Keratinocyte (primary cell): ENCODE data around the gene DRAP1. TPM values are rescaled to one million over a fixed set of nuclear protein-coding genes. Genes with fewer than 3 reads are reported as not detected.
A peak's percentile ranks its signal among the peaks of the same experiment; 100 is the strongest.

Experiments used
- DNase-seq: peaks from one replicate; pipeline ENCODE4 v3.0.0-alpha.2; 2011; ENCODE audit warnings: low read depth, missing footprints, low spot score
- FAIRE-seq: peaks from 2 replicates; lab custom pipeline; 2011; peaks lifted over from hg19 to GRCh38; lab: Jason Lieb, UNC
- H2AFZ ChIP-seq: 2 replicates; pipeline ENCODE4 v1.6.0; 2012; ENCODE audit warnings: low read length, control low read depth, inconsistent platforms; ENCODE audit not compliant: control insufficient read depth
- H3K27ac ChIP-seq: 2 replicates; pipeline ENCODE4 v1.5.1; 2011; ENCODE audit warnings: low read length; ENCODE audit not compliant: control insufficient read depth, insufficient read depth
- H3K27me3 ChIP-seq: 3 replicates; pipeline ENCODE4 v1.6.0; 2011; ENCODE audit warnings: low read length; ENCODE audit not compliant: control insufficient read depth, insufficient read depth; ENCODE audit errors: extremely low read depth
- H3K36me3 ChIP-seq, 2 experiments: 2 replicates in 1 of 2; 3 replicates in 1 of 2; pipeline ENCODE4 v1.5.1; 2011; ENCODE audit warnings: low read length in 2 of 2, mild to moderate bottlenecking in 1 of 2; ENCODE audit not compliant: control insufficient read depth in 2 of 2, insufficient read depth in 2 of 2; ENCODE audit errors: extremely low read depth in 1 of 2
- H3K4me1 ChIP-seq: 3 replicates; pipeline ENCODE4 v1.5.1; 2011; ENCODE audit warnings: low read length; ENCODE audit not compliant: control insufficient read depth, insufficient read depth; ENCODE audit errors: extremely low read depth
- H3K4me2 ChIP-seq: 3 replicates; pipeline ENCODE4 v1.6.0; 2011; ENCODE audit warnings: low read depth, low read length; ENCODE audit not compliant: control insufficient read depth, insufficient read depth; ENCODE audit errors: extremely low read depth
- H3K4me3 ChIP-seq, 3 experiments: fragments of 200-600 bp in 1 of 3; sonication (generic) in 1 of 3; 2 replicates in 2 of 3; 3 replicates in 1 of 3; pipeline ENCODE4 v1.5.1; 2011 to 2016; ENCODE audit warnings: low read length in 3 of 3, mild to moderate bottlenecking in 3 of 3, control low read depth in 2 of 3, inconsistent platforms in 1 of 3, low read depth in 1 of 3, mixed read lengths in 1 of 3, mixed run types in 1 of 3, moderate library complexity in 1 of 3; ENCODE audit not compliant: control insufficient read depth in 2 of 3, insufficient read depth in 2 of 3; ENCODE audit errors: extremely low read depth in 1 of 3
- H3K79me2 ChIP-seq: 2 replicates; pipeline ENCODE4 v1.6.0; 2012; ENCODE audit warnings: low read length; ENCODE audit not compliant: control insufficient read depth, insufficient read depth
- H3K9ac ChIP-seq: 3 replicates; pipeline ENCODE4 v1.6.0; 2011; ENCODE audit warnings: low read length; ENCODE audit not compliant: control insufficient read depth, insufficient read depth; ENCODE audit errors: extremely low read depth
- H3K9me1 ChIP-seq: 3 replicates; pipeline ENCODE4 v1.6.0; 2011; ENCODE audit warnings: low read length; ENCODE audit not compliant: control insufficient read depth, insufficient read depth; ENCODE audit errors: extremely low read depth
- H3K9me3 ChIP-seq: 2 replicates; pipeline ENCODE4 v1.5.1; 2012; ENCODE audit warnings: low read depth, low read length; ENCODE audit not compliant: control insufficient read depth
- H4K20me1 ChIP-seq: 3 replicates; pipeline ENCODE4 v1.6.0; 2011; ENCODE audit warnings: low read length; ENCODE audit not compliant: control insufficient read depth, insufficient read depth; ENCODE audit errors: extremely low read depth
- EZH2 ChIP-seq: IDR thresholded peaks from one replicate; pipeline ENCODE4 v1.6.1; 2012; ENCODE audit warnings: inconsistent platforms, mild to moderate bottlenecking, low read length, moderate library complexity
- dilution Hi-C: fragments of 300-500 bp; cut with MboI; formaldehyde crosslinking; loops from one replicate; pipeline ENCODE4 v1.7.0; 2020; ENCODE audit warnings: low sequenced_read_pairs; ENCODE audit not compliant: extremely low pct_ligation_motif_present
- polyA plus RNA-seq, 5 experiments: library from polyadenylated mRNA; depleted of rRNA in 3 of 5; stranded (reverse) in 3 of 5; stranded (forward) in 1 of 5; unstranded in 1 of 5; fragments of >200 nt; gene quantifications; 1 replicate in 1 of 5; 2 replicates in 3 of 5; 3 replicates in 1 of 5; pipeline versions ENCODE4 v1.2.1 to v1.2.3, GENCODE V29; 2011 to 2012; ENCODE audit warnings: missing spikeins in 2 of 5, low read depth in 1 of 5, low replicate concordance in 1 of 5
- TF ChIP-seq, protein P1 (sequence below), 3 experiments: IDR thresholded peaks in 1 of 3; conservative IDR thresholded peaks in 1 of 3; optimal IDR thresholded peaks in 1 of 3; 2 replicates in 2 of 3; 3 replicates in 1 of 3; pipeline versions ENCODE3 to v1.5.1; 2011; ENCODE audit warnings: low read length in 3 of 3, mild to moderate bottlenecking in 3 of 3, moderate library complexity in 2 of 3, control low read depth in 1 of 3, inconsistent platforms in 1 of 3; ENCODE audit not compliant: insufficient read depth in 2 of 3; ENCODE audit errors: extremely low read depth in 1 of 3

DRAP1 gene
- polyA plus RNA-seq, 1 donor (not counting 4 experiments of a cell fraction or from before 2014, with no cell fraction given) = 135 TPM

DNA sequence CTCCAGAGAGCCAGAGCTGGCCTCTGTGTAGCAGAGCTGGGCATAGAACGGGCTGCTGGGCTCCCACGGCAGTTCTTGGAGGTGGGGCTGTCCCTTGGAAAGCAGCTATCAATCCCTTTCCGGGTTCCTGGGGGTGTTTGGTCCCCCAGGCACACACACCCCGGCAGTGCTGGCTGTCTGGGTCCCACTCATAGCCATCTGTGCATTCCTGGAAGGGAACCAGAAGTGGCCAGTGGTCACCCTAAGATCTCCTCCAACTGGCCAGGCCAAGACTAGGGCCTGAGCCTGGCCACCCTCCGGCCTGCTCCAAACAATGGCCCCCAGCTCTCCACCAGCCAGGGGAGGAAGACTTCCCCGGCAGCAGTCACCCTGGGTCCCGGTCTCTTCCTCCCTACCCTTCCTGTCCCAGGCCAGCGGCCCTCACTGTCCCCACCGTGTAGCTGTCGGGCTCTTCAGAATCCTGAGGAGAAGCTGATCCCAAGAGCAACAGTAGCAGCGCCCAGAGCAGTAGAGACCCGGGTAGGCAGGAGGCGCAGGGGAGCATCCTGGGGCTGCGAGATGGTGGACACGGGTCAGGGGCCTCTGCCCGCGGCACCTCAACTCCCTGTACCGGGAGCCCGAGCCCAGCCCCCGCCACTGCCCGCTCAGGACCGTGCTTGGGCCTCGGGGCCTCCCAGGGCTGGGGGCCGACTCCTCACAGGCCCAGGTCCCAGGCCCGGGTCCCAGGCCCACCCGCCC lies 47.2 kb upstream of the DRAP1 start:
- Histone ChIP-seq H2AFZ (no peak overlapping the region), H3K36me3 (peaks cover 2 to 7% of the 10 kb centered on the region in 2 experiments), H3K9me1 (no peaks in the 10 kb centered on the region), H3K4me2 (no peak overlapping the region), H3K9ac (no peak overlapping the region), H4K20me1 (no peaks in the 10 kb centered on the region), H3K79me2 (no peaks in the 10 kb centered on the region), H3K27me3 (no peaks in the 10 kb centered on the region), H3K9me3 (no peaks in the 10 kb centered on the region), H3K4me1 (no peaks in the 10 kb centered on the region), H3K27ac (no peak overlapping the region), H3K4me3 (no peak overlapping the region)
- FAIRE-seq (no peak), DNase-seq (no peak)
- dilution Hi-C loops = no loop called here
- TF ChIP-seq, protein P1, sequence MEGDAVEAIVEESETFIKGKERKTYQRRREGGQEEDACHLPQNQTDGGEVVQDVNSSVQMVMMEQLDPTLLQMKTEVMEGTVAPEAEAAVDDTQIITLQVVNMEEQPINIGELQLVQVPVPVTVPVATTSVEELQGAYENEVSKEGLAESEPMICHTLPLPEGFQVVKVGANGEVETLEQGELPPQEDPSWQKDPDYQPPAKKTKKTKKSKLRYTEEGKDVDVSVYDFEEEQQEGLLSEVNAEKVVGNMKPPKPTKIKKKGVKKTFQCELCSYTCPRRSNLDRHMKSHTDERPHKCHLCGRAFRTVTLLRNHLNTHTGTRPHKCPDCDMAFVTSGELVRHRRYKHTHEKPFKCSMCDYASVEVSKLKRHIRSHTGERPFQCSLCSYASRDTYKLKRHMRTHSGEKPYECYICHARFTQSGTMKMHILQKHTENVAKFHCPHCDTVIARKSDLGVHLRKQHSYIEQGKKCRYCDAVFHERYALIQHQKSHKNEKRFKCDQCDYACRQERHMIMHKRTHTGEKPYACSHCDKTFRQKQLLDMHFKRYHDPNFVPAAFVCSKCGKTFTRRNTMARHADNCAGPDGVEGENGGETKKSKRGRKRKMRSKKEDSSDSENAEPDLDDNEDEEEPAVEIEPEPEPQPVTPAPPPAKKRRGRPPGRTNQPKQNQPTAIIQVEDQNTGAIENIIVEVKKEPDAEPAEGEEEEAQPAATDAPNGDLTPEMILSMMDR (optimal IDR thresholded peaks at IDR 0.05 in 1 of 3, IDR thresholded peaks at IDR 0.05 in 1 of 3, conservative IDR thresholded peaks at IDR 0.05 in 1 of 3; ENCODE audit: extremely low read depth in 1 of 3, insufficient read depth in 2 of 3, low read length in 3 of 3) = no peak
- TF ChIP-seq EZH2 = no peak

DNA sequence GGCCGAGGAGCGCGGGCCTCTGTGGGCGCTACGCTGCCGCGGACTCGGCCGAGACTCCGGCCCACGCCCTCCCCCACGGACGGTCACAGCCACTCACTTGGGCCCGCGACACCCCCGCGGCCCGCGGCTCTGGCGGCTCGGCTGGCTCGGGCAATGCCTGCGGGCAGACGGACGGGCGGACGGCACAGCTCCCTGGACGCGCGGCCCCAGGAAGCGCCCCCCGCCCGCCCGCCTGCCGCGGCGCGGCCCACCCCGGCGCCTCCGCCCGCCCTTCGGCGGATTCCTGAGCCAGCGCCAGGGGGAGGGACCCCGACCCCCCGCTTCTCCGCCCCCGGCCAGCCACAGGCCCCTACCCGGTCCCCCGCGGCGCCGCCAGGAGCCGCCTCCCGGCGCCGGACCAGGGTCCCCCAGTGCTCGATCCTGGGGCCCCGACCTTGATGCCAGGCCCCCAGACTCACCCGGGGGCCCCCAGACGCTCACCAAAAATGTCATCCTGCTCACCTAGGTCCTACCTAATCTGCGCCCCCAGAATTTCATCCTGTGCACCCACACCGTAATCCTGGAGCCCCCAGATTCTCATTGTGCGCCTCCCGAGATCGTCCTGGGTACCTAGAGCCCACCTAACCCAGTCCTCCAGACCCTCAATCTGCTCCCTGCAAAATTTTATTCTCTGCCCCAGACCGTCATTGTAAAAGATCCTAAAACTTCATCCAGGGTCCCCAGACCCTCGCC lies 46.5 kb upstream of the DRAP1 start, which contains the start of gene EFEMP2:
EFEMP2 (minus strand) TSS at position 215 of the 732 bp plus-strand sequence. CDS start 446 bp downstream, outside the sequence.
- no peaks in the 10 kb centered on the region for H3K79me2 ChIP-seq
- H3K27ac ChIP-seq = peak within 1 kb of the TSS; percentile 36
- peak within 1 kb of the TSS; percentile 84 for H2AFZ ChIP-seq
- DNase-seq = no peak
- H3K9me1 ChIP-seq = no peaks in the 10 kb centered on the region
- H3K9ac ChIP-seq = peak within 1 kb of the TSS; percentile 72
- H3K27me3 ChIP-seq = no peaks in the 10 kb centered on the region
- no peak for FAIRE-seq
- H3K4me3 ChIP-seq = peak within 1 kb of the TSS; percentile 46 to 66 (median 66)
- H3K9me3 ChIP-seq = no peaks in the 10 kb centered on the region
- dilution Hi-C loops = no loop called here
- H3K4me1 ChIP-seq = no peaks in the 10 kb centered on the region
- H3K36me3 ChIP-seq = peaks cover 0 to 7% of the 10 kb centered on the region in 2 experiments
- H3K4me2 ChIP-seq = peak within 1 kb of the TSS; percentile 89
- TF ChIP-seq EZH2 = no peak
- TF ChIP-seq, protein P1 (optimal IDR thresholded peaks at IDR 0.05 in 1 of 3, IDR thresholded peaks at IDR 0.05 in 1 of 3, conservative IDR thresholded peaks at IDR 0.05 in 1 of 3; ENCODE audit: extremely low read depth in 1 of 3, insufficient read depth in 2 of 3, low read length in 3 of 3) = no peak
- no peaks in the 10 kb centered on the region for H4K20me1 ChIP-seq
